ENCODE data around the gene CTTN. TPM values are rescaled to one million over a fixed set of nuclear protein-coding genes. Genes with fewer than 3 reads are reported as not detected.
"Not testable (repeated sequence)": the region's sequence is repeated elsewhere in the genome, so short reads cannot be mapped to it uniquely, and the experiment has no call there.

CTTN gene
- total RNA-seq, 1 donor from 2014 or later, result 537 TPM

DNA sequence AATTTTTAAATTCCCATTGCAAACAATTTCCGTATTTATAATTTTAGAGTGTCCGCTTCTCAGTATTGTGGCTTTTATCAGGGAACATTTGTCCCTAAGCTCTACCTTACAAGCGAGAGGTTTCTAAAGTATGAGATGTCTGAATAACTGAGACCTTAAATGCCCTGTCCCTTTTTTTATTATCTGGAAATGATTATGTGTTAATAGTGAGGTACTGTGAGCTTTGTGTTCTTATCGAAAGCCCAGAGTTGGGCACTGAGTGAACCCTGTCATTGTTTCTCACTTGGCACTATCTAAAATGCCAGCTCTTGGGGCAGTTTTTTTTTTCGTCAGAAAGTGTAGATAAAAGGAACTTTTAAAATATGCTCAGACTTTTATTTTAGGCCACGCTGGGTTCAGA is 9.5 kb downstream of the CTTN start:
- DNase-seq (ENCODE audit: extremely low read depth, low read depth, low spot score), result no peak

DNA sequence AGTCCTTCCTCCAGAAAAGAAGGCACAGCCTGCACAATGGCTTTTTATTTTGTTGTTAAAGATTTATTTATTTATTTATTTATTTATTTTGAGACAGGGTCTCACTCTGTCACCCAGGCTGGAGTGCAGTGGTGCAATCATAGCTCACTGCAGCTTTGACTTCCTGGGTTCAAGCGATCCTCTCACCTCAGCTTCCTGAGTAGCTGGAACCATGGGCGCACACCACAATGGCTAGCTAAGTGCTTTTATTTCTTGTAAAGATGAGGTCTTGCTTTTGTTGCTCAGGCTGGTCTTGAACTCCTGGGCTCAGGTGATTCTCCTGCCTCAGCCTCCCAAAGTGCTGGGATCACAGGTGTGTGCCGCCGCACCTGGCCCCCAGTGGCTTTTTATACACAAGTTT is 10.0 kb downstream of the CTTN start:
- not testable (repeated sequence) for DNase-seq (ENCODE audit: extremely low read depth, low read depth, low spot score)

DNA sequence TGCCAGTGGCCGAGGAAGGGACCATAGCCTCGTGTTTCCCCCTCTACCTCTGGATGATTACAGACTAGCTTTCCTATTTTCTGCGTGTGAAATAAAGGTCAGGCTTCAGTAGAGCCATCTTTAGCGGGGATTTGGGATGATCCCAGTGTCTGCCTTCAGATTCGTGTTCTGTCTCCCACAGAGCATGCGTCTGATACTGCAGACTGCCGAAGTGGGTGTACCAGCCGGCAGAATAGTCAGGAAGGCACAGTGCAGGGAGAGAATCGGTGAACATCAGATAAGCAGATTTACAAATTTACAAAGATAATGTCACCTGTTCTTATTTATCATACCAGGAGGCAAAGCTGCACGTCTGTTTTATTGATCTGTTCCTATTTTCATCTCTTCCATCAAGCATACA is 11.1 kb downstream of the CTTN start:
- no peak for DNase-seq (ENCODE audit: extremely low read depth, low read depth, low spot score)

DNA sequence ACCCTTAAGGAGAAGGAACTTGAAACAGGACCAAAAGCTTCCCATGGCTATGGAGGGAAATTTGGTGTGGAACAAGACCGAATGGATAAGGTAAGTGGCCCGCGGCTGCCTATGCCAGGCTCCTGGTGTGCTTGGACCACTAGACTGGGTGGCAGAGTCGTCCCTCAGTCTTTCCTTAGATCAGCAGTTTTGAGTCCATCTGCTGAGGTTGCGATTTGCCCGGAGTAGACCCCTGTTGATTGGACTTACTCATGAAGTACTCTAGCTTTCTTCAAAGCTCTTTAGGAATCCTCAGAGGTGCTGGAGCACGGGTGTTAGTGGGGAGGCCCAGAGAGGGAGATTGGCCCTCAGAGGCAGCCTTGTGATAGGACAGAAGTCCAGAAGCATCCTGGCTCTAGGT is 11.5 kb downstream of the CTTN start:
- DNase-seq (ENCODE audit: extremely low read depth, low read depth, low spot score), result no peak

DNA sequence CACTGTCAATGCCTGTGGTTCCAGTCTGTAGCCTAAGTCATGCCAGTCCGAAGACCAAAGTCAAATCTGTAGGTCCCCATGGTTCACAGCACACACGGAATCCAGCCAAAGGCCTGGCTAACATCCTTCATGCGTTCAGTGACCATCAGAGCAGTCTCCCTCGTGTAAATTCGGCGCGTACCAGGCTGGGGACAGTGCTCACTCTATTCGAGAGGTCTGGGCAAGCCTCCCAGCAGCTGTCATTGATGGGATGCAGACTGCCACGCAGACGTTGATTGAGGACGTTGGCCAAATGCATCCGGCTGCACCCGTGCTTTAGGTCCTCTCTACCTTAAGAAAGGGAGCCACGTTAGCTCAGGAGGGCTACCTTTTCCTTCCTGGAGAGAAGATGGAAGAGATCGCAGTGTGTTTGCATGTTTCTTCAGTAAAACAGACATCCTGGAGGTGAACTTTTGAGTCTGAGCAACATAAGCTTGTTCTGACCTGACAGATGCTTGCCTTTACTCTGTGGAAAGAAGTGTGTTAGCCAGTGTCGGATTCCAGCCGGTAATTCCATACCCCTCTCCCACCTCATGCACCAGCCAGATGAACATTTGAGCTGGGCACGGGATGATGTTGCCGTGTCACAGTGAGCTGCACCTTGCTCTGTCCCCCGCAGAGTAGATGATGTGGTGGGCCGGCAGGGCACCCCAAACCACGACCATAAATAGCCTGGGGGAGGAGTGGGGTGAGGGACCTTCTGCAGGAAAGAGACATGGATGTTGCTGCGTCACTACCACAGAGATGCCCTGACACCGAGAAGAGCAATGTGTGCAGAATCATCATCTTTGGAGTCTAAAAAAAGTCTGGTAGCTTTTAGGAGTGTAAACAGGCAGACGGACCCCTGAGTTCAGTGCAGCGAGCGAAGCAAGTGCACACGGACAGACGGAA is 12.2 kb downstream of the CTTN start:
- no peak for DNase-seq (ENCODE audit: extremely low read depth, low read depth, low spot score)

DNA sequence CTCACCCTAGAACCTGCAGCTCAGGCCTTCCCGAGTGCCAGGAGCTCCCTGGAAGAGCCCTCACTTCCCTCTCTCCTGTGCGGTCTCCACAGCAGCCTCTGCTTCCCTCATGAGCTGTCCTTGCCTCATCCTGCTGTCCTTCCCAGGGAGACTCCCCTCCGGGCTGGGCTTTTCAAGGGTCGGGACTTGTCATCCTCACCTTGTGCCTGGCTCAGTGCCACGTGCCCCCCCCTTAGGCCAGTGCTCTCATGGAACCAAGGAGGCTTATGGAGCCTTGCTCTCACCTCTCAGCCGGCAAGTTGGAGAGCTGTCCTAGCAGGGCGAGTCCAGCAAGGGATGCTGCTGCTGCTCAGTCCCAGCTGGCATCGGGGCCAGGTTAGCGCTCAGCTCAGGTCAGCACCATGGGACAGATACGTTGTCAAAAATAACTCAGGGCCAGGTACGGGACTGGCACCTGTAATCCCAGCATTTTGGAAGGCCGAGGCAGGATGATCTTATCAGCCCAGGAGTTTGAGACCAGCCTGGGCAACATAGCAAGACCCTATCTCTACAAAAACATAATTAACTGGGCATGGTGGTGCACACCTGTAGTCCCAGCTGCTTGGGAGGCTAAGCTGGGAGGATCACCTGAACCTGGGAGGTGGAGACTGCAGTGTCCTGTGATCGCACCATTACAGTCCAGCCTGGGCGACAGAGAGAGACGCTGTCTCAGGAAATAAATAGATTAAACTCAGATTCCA is 13.6 kb downstream of the CTTN start:
- DNase-seq (ENCODE audit: extremely low read depth, low read depth, low spot score), result no peak

DNA sequence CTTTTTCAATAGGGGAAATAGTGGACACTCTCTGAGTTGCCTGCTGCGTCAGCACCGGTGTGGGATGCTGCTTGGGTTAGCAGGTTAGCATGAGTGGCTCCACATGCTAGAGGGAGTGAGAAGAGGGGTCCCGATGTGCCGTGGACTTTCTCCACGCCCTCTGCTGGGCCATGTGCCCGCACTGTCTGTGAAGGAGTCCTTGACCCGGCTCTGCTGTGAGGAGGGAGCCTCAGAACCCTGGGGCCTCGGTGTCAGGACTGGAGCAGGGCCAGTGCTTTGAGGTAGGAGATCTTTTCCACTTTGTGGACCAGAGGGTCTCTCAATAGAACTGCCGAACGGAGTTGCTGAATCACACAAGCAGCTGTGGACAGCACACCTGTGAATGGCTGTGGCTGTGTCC is 14.8 kb downstream of the CTTN start:
- no peak for DNase-seq (ENCODE audit: extremely low read depth, low read depth, low spot score)

DNA sequence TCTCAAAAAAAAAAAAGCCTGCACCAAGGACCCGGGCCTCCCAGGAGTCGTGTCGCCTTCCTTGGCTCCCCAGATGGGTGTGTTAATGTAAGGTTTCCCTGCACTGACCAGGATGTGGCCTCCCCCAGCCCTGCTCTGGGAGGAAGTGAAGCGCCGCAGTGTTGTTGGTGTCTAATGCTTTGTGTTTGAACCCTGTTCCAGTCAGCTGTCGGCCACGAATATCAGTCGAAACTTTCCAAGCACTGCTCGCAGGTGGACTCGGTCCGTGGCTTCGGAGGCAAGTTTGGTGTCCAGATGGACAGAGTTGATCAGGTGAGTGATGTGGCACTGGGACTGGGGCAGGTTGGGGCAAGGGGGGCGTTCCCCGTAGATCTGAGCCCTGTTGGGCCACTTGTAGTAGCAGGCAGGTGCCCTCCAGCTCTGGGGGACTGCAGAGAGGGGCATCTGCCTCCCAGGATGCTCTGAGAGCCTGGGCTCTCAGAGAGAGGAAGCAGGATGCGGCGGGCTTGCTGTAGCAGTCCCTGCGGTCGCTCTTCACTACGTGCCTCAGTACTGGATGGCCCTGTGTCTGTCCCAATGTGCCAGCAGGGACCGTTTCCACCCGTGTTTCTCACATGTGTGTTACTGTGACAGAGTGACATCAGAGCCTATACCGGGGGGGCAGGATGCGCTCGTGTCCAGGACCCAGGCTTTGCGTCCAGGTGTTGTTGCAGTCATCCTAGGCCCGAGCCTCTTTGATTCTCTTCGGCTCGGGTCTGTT is 16.2 kb downstream of the CTTN start:
- no peak for DNase-seq (ENCODE audit: extremely low read depth, low read depth, low spot score)

DNA sequence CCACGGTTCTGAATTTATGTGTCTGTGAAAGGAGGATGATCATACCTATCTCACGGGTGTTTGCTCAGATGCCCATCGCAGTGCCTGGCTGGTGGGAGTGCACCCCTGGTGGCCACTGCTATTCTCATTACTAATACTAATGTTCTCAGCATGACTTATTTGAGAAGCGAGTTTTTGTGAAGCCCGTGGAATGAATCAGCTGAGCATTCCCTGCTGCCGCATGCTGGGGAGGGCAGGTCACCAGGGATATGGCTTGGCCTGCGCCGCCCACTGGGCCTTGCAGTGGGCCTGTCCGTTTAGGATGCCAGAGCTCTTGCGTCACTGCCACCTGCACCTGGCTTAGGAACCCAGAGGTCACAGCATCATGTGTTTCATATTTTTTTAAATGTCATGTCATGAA is 16.9 kb downstream of the CTTN start:
- no peak for DNase-seq (ENCODE audit: extremely low read depth, low read depth, low spot score)

DNA sequence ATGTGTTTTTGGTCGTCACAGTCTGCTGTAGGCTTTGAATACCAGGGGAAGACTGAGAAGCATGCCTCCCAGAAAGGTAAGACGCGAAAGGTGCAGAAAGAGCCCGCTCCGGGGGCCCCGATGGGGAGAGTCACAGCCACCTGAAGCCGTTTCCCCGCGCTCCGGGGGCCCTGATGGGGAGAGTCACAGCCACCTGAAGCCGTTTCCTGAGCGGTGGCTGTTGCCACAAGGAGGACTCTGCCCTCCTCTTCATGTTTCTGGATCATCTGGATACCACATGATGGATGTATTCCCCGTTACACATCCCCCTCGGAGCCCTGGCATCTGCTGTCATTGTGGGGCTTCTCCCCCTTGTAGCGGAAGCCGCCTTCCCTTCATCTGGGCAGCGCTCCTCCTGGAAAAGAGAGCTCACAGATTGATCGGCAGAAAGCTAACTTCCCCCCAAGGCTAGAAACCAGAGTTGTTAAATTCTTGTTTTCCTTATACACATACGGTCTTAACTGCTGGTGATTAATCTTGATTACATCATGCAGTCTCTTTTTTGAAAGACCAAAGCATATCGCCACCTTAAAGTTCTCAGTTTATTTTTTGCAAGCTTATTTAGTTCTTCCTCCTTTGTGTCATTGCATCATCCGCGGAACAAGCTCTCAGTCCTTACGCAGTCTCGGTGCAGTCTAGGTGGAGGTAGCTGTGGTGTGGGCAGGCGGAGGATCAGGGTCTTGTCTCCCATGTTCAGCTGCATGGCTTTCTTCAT is 17.5 kb downstream of the CTTN start:
- no peak for DNase-seq (ENCODE audit: extremely low read depth, low read depth, low spot score)

DNA sequence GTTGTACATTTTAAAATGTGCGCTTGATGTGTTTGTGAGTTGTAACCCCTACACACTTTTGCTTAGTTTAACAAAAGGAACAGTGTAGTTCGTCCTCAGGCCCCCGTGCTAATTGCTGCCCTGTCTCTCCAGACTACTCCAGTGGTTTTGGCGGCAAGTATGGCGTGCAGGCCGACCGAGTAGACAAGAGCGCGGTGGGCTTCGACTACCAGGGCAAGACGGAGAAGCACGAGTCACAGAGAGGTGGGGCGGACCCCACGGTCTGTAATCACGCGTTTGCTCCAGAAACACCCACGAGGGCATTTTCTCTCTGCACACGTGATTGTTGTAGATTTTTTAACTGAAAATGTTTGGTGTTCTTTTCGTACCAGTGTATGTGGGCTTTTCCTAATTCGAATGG is 18.6 kb downstream of the CTTN start:
- no peak for DNase-seq (ENCODE audit: extremely low read depth, low read depth, low spot score)

DNA sequence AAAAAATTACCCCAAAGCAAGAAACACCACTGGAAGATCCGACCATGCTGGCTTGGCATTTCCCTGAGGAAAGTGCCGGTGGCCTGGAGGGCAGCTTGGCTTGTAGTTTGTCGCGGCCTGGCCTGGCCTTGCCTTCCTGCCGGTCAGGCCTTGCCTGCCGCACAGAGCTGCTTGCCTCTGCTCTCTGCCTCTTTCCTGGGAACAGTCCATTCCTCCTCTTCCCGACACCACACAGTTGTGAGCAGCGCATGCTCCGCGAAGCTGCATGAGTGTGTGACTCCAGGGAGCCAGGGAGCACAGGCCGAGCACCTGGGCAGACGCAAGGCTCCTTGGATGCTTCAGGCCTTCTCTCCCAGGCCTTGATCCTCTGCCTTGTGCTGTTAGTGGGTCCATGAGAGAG is 19.8 kb downstream of the CTTN start:
- DNase-seq (ENCODE audit: extremely low read depth, low read depth, low spot score), result no peak

DNA sequence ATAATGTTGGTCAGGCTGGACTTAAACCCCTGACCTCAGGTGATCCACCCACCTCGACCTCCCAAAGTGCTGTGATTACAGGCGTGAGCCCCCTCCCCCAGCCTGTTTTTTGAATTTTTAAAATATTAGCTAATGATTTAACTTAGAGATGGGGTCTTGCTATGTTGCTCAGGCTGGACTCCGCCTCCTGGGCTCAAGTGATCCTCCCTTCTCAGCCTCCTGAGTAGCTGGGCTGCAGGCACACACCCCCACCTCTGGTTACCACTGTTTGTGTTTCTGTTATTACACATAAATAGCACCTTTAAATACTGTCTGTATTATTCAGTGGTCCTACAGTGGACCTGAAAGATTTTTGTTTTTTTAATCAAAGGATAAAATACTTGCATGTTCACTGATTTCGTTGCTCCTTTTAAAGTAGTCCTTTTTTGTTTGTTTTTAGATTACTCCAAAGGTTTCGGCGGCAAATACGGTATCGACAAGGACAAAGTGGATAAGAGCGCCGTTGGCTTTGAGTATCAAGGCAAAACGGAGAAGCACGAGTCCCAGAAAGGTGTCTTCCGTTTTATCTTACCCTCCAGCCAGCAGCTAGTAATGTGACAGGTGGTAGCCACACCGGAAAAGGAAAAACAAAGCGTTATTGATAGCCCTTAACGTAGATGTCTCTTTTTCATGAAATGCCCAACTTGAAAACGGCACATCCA is 21.1 kb downstream of the CTTN start:
- DNase-seq (ENCODE audit: extremely low read depth, low read depth, low spot score), result no peak

DNA sequence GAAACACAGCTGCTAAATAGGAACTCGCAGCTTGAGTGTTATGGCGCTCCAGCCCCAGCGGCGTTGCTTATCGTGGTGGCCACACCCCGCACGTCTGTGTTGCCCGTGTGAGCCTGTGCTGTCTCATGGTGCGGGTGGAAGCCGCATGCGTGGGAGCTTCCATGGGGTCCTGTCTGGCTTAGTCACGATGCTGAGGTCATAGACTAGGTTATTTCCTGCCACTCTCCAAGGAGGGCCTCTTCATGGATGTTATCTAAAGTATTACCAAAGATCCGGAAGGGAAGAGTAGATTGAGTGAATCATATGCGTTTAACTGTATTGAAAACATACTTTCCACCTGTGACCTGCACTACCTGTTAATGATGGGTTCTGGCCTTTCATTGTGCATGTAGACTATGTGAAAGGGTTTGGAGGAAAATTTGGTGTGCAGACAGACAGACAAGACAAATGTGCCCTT is 21.7 kb downstream of the CTTN start:
- no peak for DNase-seq (ENCODE audit: extremely low read depth, low read depth, low spot score)

DNA sequence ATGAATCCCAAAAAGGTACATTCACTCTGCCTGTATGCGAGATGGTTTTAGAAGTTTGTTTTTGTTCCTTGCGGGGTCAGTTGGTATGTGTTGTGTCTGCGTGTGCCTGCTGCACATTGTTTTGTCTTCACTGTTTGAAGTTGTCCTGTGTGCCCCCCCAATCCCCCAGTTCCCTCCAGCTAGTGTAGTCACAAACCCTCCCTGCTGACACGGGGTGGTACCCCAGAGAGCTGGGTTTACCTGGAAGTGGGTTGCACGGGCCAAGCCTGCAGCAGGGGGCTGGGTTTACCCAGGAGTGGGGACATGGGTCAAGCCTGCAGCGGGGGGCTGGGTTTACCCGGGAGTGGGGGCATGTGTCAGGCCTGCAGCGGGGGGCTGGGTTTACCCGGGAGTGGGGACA is 22.2 kb downstream of the CTTN start:
- DNase-seq (ENCODE audit: extremely low read depth, low read depth, low spot score), result no peak

DNA sequence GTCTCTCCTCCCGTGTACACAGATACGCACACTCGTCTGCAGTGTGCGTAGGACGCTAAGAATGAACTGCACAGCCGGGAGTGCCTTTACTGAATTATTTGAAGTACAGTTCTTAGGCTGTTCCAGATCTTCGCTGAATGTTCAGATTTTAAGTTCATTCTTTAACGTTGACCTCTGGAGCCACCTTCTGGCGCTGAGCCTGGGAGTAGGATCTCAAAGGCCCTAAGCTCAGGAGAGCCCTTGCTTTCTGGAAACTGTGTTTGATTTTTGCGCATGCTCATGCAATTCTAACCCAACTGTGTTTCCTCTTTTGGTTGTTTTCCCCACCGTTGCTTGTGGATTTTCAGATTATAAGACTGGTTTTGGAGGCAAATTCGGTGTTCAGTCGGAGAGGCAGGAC is 22.8 kb downstream of the CTTN start:
- DNase-seq (ENCODE audit: extremely low read depth, low read depth, low spot score), result no peak

DNA sequence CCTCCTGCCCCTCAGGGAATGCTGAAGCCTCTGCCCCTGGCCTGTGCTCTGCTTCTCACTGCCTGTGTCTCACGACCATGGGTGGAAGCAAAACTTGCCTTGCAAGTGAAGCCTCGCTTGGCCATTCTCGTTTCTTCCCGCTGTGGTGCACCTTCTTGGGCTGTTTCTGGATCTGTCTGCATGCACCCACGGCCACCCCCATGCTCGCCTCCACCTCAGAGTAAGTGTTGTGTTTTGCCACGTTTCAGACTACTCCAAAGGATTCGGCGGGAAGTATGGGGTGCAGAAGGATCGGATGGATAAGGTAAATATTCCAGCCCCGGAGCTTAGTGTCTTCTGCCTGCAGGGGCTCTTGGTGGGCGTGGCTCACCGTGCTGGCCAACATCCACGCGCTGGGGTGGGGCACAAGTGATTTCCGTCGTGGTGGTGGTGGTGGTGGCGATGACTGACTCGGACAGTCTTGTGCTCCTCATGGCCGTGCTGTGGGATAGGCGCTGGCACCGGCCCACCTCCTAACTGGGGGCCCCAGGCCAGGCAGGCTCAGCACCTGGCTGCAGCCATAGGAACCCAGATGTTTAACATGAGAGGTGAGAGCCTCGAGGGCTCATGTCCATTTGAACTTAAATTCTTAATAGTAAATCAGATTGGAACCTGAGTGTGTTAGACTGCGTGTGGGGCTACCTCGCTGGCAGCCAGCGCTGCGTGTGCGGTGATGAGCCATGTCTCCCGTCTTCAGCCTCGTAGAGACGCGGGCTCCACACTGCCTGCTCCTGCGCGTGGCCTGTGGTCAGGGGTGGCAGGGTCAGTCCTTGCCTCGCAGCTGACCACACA is 24.6 kb downstream of the CTTN start:
- no peak for DNase-seq (ENCODE audit: extremely low read depth, low read depth, low spot score)

DNA sequence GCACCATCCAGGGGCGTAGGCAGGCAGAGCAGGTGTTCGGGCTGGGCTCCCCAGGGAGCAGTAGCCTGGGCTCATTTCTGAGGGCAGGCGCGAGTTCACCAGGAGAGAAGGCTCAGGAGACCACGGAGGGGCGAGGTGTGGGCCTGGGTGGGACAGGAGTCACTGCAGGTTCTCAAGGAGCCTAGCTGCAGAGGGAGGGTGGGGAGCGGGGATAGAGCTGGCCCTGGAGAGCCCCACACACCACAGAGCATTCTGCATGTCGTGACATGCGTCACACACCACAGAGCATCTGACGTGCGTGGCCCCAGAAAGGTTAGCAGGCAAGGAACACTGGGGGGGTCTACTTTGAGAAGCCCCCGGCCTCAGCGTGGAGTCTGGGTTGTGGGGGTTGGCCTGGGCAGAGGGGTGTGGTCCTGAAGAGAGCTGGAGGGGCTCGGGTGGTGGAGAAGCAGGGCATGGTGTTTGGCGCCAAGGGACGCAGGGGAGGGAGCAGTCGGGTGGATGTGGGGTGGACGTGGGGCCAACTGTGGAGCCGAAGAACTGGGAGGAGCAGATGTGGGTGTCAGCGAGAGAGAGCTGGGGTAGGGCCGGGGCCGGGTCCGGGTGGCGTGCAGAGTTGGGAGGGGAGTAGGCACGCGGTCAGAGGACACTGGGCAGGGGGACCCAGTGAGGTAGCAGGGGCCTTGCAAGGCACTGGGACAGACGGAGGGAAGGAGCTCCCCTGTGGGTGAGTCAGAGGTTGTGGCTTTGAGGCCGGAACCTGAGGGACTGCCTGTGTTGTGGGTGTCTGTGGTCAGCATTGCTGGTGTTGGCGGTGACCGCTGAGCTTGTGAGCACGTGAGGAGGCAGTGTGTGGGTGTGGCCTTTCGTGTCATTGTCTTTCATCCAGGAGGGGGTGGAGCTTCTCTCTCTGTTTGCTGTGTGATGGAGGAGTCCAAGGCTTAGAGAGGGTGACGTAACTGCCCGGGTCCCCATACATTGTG is 25.5 kb downstream of the CTTN start:
- no peak for DNase-seq (ENCODE audit: extremely low read depth, low read depth, low spot score)

Measured in glomerular endothelial cell (primary cell).